Mesenchymal stem cell (in vitro differentiated cells and primary cell): Measurements from ENCODE around the gene MTUS2.

Experiments
- DNase-seq: peaks from one replicate; pipeline ENCODE4 v3.0.0-alpha.2; 2013
- H2AFZ ChIP-seq: one replicate; pipeline ENCODE4 v1.6.1; 2013; ENCODE audit warnings: low read depth, mild to moderate bottlenecking, control low read depth, inconsistent platforms, low read length, moderate library complexity
- H2AK5ac ChIP-seq: 2 replicates; pipeline ENCODE4 v1.6.1; 2013; ENCODE audit warnings: low read length, moderate library complexity, mild to moderate bottlenecking, inconsistent platforms; ENCODE audit not compliant: severe bottlenecking
- H2BK120ac ChIP-seq: one replicate; pipeline ENCODE4 v1.6.1; 2013; ENCODE audit warnings: low read depth, mild to moderate bottlenecking, inconsistent platforms, low read length, moderate library complexity
- H2BK12ac ChIP-seq, 2 experiments: one replicate each; pipeline ENCODE4 v1.6.1; 2013; ENCODE audit warnings: inconsistent platforms in 2 of 2, low read length in 2 of 2, mild to moderate bottlenecking in 2 of 2, moderate library complexity in 2 of 2, control low read depth in 1 of 2
- H2BK15ac ChIP-seq: one replicate; pipeline ENCODE4 v1.6.1; 2013; ENCODE audit warnings: mild to moderate bottlenecking, low read depth, inconsistent platforms; ENCODE audit not compliant: poor library complexity, severe bottlenecking
- H2BK5ac ChIP-seq: 2 replicates; pipeline ENCODE4 v1.6.1; 2013; ENCODE audit warnings: low read depth, mild to moderate bottlenecking, low read length, control low read depth, inconsistent platforms; ENCODE audit not compliant: poor library complexity, severe bottlenecking
- H3K14ac ChIP-seq, 2 experiments: one replicate each; pipeline ENCODE4 v1.6.1; 2013; ENCODE audit warnings: inconsistent platforms in 2 of 2, low read length in 2 of 2, control low read depth in 1 of 2, mild to moderate bottlenecking in 1 of 2, moderate library complexity in 1 of 2
- H3K18ac ChIP-seq, 2 experiments: one replicate each; pipeline ENCODE4 v1.6.1; 2013; ENCODE audit warnings: inconsistent platforms in 2 of 2, low read length in 2 of 2, control low read depth in 1 of 2, low read depth in 1 of 2, mild to moderate bottlenecking in 1 of 2
- H3K23ac ChIP-seq, 2 experiments: one replicate each; pipeline ENCODE4 v1.6.1; 2013; ENCODE audit warnings: inconsistent platforms in 2 of 2, low read length in 2 of 2, mild to moderate bottlenecking in 2 of 2, moderate library complexity in 2 of 2, control low read depth in 1 of 2
- H3K27ac ChIP-seq: 2 replicates; pipeline ENCODE4 v1.5.1; 2013; ENCODE audit warnings: mild to moderate bottlenecking, moderate library complexity, low read length, control low read depth, inconsistent platforms; ENCODE audit not compliant: poor library complexity, severe bottlenecking
- H3K27me3 ChIP-seq, 2 experiments: 2 replicates each; pipeline versions ENCODE4 v1.6.1 to v1.7.0; 2013; ENCODE audit warnings: low read length in 2 of 2, mild to moderate bottlenecking in 2 of 2, moderate library complexity in 2 of 2, control low read depth in 1 of 2, inconsistent platforms in 1 of 2; ENCODE audit not compliant: control insufficient read depth in 1 of 2, insufficient read depth in 1 of 2
- H3K36me3 ChIP-seq, 2 experiments: 2 replicates each; pipeline versions ENCODE4 v1.6.1 to v1.7.0; 2013; ENCODE audit warnings: low read length in 2 of 2, control low read depth in 1 of 2, inconsistent platforms in 1 of 2, low read depth in 1 of 2, mild to moderate bottlenecking in 1 of 2; ENCODE audit not compliant: insufficient read depth in 2 of 2, control insufficient read depth in 1 of 2
- H3K4ac ChIP-seq, 2 experiments: one replicate each; pipeline ENCODE4 v1.6.1; 2013; ENCODE audit warnings: inconsistent platforms in 2 of 2, low read length in 2 of 2, mild to moderate bottlenecking in 2 of 2, moderate library complexity in 2 of 2, control low read depth in 1 of 2, low read depth in 1 of 2
- H3K4me1 ChIP-seq: 2 replicates; pipeline ENCODE4 v1.6.1; 2013; ENCODE audit warnings: low read depth, low read length, control low read depth; ENCODE audit not compliant: control insufficient read depth, insufficient read depth
- H3K4me2 ChIP-seq: 2 replicates; pipeline ENCODE4 v1.6.1; 2013; ENCODE audit warnings: low read length, mild to moderate bottlenecking, inconsistent platforms; ENCODE audit not compliant: poor library complexity, severe bottlenecking
- H3K4me3 ChIP-seq, 2 experiments: 2 replicates each; pipeline versions ENCODE4 v1.5.1 to v1.7.0; 2013; ENCODE audit warnings: low read length in 2 of 2, mild to moderate bottlenecking in 2 of 2, control low read depth in 1 of 2, low read depth in 1 of 2; ENCODE audit not compliant: insufficient read depth in 1 of 2
- H3K79me1 ChIP-seq: replicated peaks from 2 replicates; pipeline ENCODE4 v1.6.1; 2013; ENCODE audit warnings: mild to moderate bottlenecking, control low read depth, low read length, inconsistent platforms; ENCODE audit not compliant: poor library complexity, severe bottlenecking
- H3K9ac ChIP-seq: 2 replicates; pipeline ENCODE4 v1.7.0; 2013; ENCODE audit warnings: mild to moderate bottlenecking, low read length, moderate library complexity
- H3K9me3 ChIP-seq: 2 replicates; pipeline ENCODE4 v1.7.0; 2013; ENCODE audit warnings: mild to moderate bottlenecking, low read length; ENCODE audit not compliant: control insufficient read depth
- H4K8ac ChIP-seq: one replicate; pipeline ENCODE4 v1.6.1; 2013; ENCODE audit warnings: inconsistent platforms, mild to moderate bottlenecking, low read length, moderate library complexity
- H4K91ac ChIP-seq: one replicate; pipeline ENCODE4 v1.6.1; 2013; ENCODE audit warnings: mild to moderate bottlenecking, low read length, inconsistent platforms
- WGBS: methylation state at CpG from one replicate; pipeline ENCODE4 v1.1.7; 2013; ENCODE audit warnings: mixed read lengths; 5-methylcytosine and 5-hydroxymethylcytosine counted together

MTUS2 gene

DNA sequence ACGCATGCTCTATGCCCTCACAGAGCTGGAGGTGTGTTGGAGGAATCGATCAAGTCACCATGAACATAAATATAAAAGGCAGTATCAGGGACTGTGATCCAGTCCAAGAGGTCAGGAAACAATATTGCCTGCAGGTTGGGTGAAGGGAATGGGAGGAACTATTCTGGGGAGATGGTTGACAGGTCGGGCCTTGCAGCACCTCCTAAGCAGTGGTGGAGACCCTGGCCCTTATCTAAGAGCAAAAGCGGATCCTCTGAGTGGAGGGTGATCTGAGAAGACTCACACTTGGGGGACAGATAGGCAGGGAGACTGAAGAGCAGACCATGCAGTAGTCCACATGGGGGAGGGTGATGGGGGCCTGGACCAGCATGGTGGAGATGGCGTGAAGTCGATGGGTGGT, 561.9 kb downstream of the MTUS2 start:
- no peak for DNase-seq
- peaks cover 0 to 6% of the 10 kb centered on the region in 2 experiments for H3K27me3 ChIP-seq
- H3K4me2 ChIP-seq, result no peak overlapping the region
- no peaks in the 10 kb centered on the region for H3K36me3 ChIP-seq
- 89% methylated on average over 6 of the region's 6 CpGs for WGBS
- H3K9me3 ChIP-seq, result no peaks in the 10 kb centered on the region
- no peak overlapping the region for H4K8ac ChIP-seq
- H3K14ac ChIP-seq, result no peak overlapping the region
- no peak overlapping the region for H2BK15ac ChIP-seq
- H3K79me1 ChIP-seq, result no peaks in the 10 kb centered on the region
- no peak overlapping the region for H4K91ac ChIP-seq
- no peak overlapping the region for H3K4me3 ChIP-seq
- no peak overlapping the region for H2BK12ac ChIP-seq
- H2BK120ac ChIP-seq, result no peak overlapping the region
- H3K4me1 ChIP-seq, result no peaks in the 10 kb centered on the region
- H2AK5ac ChIP-seq, result no peak overlapping the region
- no peak overlapping the region for H3K27ac ChIP-seq
- no peak overlapping the region for H3K23ac ChIP-seq
- no peak overlapping the region for H2BK5ac ChIP-seq
- no peak overlapping the region for H3K4ac ChIP-seq
- H3K9ac ChIP-seq, result no peak overlapping the region
- peak overlapping the region in 1 of 2 experiments; percentile 30 for H3K18ac ChIP-seq
- H2AFZ ChIP-seq, result no peak overlapping the region

DNA sequence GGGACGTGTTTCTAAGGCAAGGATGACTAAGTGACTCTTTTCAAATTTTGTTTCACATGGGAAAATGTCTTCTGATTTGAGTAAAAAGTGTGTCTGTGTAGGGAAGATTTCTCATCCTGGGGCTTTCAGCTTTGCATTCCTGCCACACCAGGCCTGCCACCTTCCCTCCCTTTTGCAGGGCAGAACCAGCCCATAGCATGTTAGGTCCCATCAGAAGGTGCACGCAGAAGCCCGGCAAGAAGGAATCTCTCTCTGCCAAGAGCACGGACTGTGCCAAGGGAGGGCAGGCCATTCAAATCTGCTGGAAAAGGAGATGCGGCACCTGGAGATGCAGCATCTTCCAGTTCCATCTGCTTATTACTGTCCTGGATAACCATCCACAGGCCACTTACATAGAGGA, 563.3 kb downstream of the MTUS2 start:
- Histone ChIP-seq H2BK5ac (no peak overlapping the region), H2BK12ac (no peak overlapping the region), H3K4me3 (no peak overlapping the region), H3K9ac (no peak overlapping the region), H2AFZ (no peak overlapping the region), H2BK120ac (no peak overlapping the region), H3K27ac (no peak overlapping the region), H3K9me3 (no peaks in the 10 kb centered on the region), H3K23ac (no peak overlapping the region), H3K4me1 (no peaks in the 10 kb centered on the region), H3K27me3 (no peaks in the 10 kb centered on the region), H4K91ac (no peak overlapping the region), H3K18ac (no peak overlapping the region), H3K14ac (no peak overlapping the region), H4K8ac (no peak overlapping the region), H3K4ac (no peak overlapping the region), H3K36me3 (no peaks in the 10 kb centered on the region), H2BK15ac (no peak overlapping the region), H3K79me1 (no peaks in the 10 kb centered on the region), H3K4me2 (no peak overlapping the region), H2AK5ac (no peak overlapping the region)
- WGBS, result 82% methylated on average over 5 of the region's 5 CpGs
- no peak for DNase-seq

DNA sequence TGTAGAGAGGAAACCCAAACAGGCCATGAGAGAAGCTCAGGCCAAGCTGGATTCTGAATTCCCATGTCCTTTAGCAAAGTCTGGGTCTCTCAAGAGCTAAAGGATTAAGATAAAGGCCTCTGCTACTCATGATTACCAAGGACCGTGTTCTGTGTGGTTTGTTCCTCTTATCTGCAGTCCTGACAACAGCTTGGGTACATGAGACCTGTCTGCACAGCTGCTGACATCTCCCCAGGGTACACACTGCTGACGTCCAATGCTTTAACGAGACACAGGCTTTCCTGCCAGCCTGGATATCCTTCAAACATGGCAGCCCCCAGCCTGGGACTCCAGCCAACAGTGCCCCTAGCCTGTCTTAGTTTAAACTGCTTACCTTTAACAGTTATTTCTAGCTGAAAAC, 564.3 kb downstream of the MTUS2 start:
- no peak overlapping the region for H3K4ac ChIP-seq

DNA sequence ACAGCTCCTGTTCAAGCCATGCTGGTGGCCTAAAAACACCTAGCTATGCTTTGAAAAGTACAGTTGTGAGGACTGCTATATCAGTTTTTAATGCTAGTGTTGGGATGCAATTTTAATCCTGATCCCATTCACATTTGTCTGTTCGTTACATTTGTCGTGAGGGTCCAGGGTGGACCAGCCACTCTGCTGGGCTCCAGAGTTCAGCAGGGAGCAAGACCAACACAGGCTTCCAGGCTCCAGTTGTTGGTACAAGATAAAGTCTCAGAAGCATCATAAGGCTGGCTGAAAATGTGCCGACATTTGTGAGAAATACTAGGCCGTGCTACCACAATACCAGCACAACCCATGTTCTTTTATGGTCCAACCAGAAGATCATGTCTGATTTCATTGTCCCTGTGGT, 564.7 kb downstream of the MTUS2 start:
- Histone ChIP-seq H4K8ac (no peak overlapping the region), H3K27me3 (no peaks in the 10 kb centered on the region), H3K4me1 (no peaks in the 10 kb centered on the region), H3K9me3 (no peaks in the 10 kb centered on the region), H3K4me3 (no peak overlapping the region), H2BK12ac (no peak overlapping the region), H2BK15ac (no peak overlapping the region), H2AK5ac (no peak overlapping the region), H3K23ac (no peak overlapping the region), H3K79me1 (no peaks in the 10 kb centered on the region), H2AFZ (no peak overlapping the region), H3K4ac (no peak overlapping the region), H4K91ac (no peak overlapping the region), H3K14ac (no peak overlapping the region), H3K27ac (no peak overlapping the region), H2BK5ac (no peak overlapping the region), H3K18ac (no peak overlapping the region), H2BK120ac (no peak overlapping the region), H3K9ac (no peak overlapping the region), H3K4me2 (no peak overlapping the region), H3K36me3 (no peaks in the 10 kb centered on the region)
- DNase-seq, result no peak
- WGBS, result 73% methylated on average over 4 of the region's 4 CpGs

More for the DNA sequence above, 564.3 kb downstream of the MTUS2 start:
- Histone ChIP-seq H4K8ac (no peak overlapping the region), H2BK120ac (no peak overlapping the region), H3K27me3 (no peaks in the 10 kb centered on the region), H3K36me3 (no peaks in the 10 kb centered on the region), H2AFZ (no peak overlapping the region), H2BK15ac (no peak overlapping the region), H3K18ac (no peak overlapping the region), H3K4me3 (no peak overlapping the region), H3K9ac (no peak overlapping the region), H3K23ac (no peak overlapping the region), H2AK5ac (no peak overlapping the region), H4K91ac (no peak overlapping the region), H3K79me1 (no peaks in the 10 kb centered on the region), H3K4me1 (no peaks in the 10 kb centered on the region), H2BK12ac (no peak overlapping the region), H3K9me3 (no peaks in the 10 kb centered on the region), H2BK5ac (no peak overlapping the region), H3K4me2 (no peak overlapping the region), H3K27ac (no peak overlapping the region), H3K14ac (no peak overlapping the region)
- no peak for DNase-seq
- 19% methylated on average over 3 of the region's 3 CpGs for WGBS
